ENCODE data around the gene DLX4. TPM values are rescaled to one million over a fixed set of nuclear protein-coding genes. Genes with fewer than 3 reads are reported as not detected.

Gene DLX4
- total and polyA plus RNA-seq, 10 of the 15 experiments (the other 5 are each of a cell fraction or from before 2014, with no cell fraction given), result 0.05 to 0.29 (median 0.15) TPM

DNA sequence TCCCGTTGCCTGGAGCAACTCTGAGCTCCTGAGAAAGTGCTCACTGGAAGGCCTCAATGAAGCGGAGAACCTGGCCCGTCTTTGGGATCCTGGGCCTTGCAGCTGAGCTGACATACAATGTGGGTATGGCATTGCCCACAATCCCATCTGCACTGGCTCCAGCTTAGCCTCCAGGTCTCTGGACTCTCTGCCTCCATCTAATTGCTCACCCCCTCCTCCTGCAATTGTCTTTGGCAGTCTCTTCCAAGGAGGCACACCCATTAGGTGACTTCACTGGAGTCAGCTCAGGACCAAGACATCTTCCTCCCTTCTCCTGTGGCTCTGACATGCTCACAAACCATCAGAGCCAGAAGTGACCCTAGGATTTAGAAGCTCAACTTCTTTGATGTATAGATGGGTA is 1.5 kb downstream of the DLX4 start:
- no peak for FAIRE-seq
- H3K27me3 ChIP-seq (replicated peaks in 1 of 2; ENCODE audit: control insufficient read depth in 2 of 2, insufficient read depth in 2 of 2, low read length in 1 of 2), result peaks cover 31 to 40% of the 10 kb centered on the region in 2 experiments
- CTCF ChIA-PET, result interaction anchor here (0.9 kb wide), 1 partner anchor 18 kb away, joined by 4 read pairs; no protein-coding TSS in a partner anchor
- no peak for TF ChIP-seq SMAD1 (IDR thresholded peaks at IDR 0.05; ENCODE audit: low read depth, partially characterized antibody)
- TF ChIP-seq ESRRA (IDR thresholded peaks at IDR 0.05; ENCODE audit: low read length), result no peak
- TF ChIP-seq, protein P1, sequence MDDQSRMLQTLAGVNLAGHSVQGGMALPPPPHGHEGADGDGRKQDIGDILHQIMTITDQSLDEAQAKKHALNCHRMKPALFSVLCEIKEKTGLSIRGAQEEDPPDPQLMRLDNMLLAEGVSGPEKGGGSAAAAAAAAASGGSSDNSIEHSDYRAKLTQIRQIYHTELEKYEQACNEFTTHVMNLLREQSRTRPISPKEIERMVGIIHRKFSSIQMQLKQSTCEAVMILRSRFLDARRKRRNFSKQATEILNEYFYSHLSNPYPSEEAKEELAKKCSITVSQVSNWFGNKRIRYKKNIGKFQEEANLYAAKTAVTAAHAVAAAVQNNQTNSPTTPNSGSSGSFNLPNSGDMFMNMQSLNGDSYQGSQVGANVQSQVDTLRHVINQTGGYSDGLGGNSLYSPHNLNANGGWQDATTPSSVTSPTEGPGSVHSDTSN (IDR thresholded peaks at IDR 0.05; ENCODE audit: insufficient replicate concordance, low read depth, low read length), result no peak
- TF ChIP-seq TCF3 (IDR thresholded peaks at IDR 0.05; ENCODE audit: borderline replicate concordance, insufficient read depth, low read depth, low read length), result no peak
- TF ChIP-seq CBX5 (IDR thresholded peaks at IDR 0.05; ENCODE audit: low read depth), result no peak
- TF ChIP-seq RUNX3 (IDR thresholded peaks at IDR 0.05; ENCODE audit: low read length), result no peak
- no peaks in the 10 kb centered on the region for H4K20me1 ChIP-seq (ENCODE audit: control insufficient read depth, insufficient read depth)
- H3K9me3 ChIP-seq (replicated peaks; ENCODE audit: control insufficient read depth, insufficient read depth, low read length), result no peaks in the 10 kb centered on the region
- POLR2A ChIA-PET, result interaction anchor here (0.6 kb wide), 1 partner anchor 1309 kb away, joined by 3 read pairs; no protein-coding TSS in a partner anchor
- RAD21 ChIA-PET (ENCODE audit: unreplicated experiment), result no interaction called here
- H3K4me1 ChIP-seq (ENCODE audit: control insufficient read depth, insufficient read depth, low read length), result no peaks in the 10 kb centered on the region; the same call in 1 of the 2 replicates
- H3K9ac ChIP-seq (ENCODE audit: control insufficient read depth, insufficient read depth, low read length), result no peak overlapping the region
- H3K27ac ChIP-seq (ENCODE audit: control insufficient read depth, insufficient read depth), result no peak overlapping the region
- H3K79me2 ChIP-seq (ENCODE audit: control insufficient read depth, insufficient read depth, low read length), result no peaks in the 10 kb centered on the region
- H3K4me2 ChIP-seq (ENCODE audit: control insufficient read depth, insufficient read depth), result no peak overlapping the region
- no peak for DNase-seq (ENCODE audit: low read depth, low spot score)
- intact Hi-C loops (cut with micrococcal nuclease; ENCODE audit: unreplicated experiment), result no loop called here
- in situ Hi-C loops (cut with MboI), result no loop called here
- ATAC-seq, result no peak
- SMC1A ChIA-PET (ENCODE audit: uncharacterized antibody, unreplicated experiment), result no interaction called here
- H3K36me3 ChIP-seq (ENCODE audit: control insufficient read depth in 2 of 2, insufficient read depth in 2 of 2, low read length in 1 of 2), result no peaks in the 10 kb centered on the region
- H2AFZ ChIP-seq (ENCODE audit: control insufficient read depth, low read depth, low read length), result no peak overlapping the region
- BruUV-seq (replicated peaks), result no TSS peak
- H3K4me3 ChIP-seq, result no peak overlapping the region
- 55% methylated on average over 3 of the region's 3 CpGs for whole genome bisulfite sequencing (ENCODE audit: insufficient coverage, insufficient replicate concordance, low lambda C conversion rate, missing lambda C conversion rate)
